ENCODE data around the gene CREB3L2. TPM values are rescaled to one million over a fixed set of nuclear protein-coding genes. Genes with fewer than 3 reads are reported as not detected.

Gene CREB3L2
- total and polyA plus RNA-seq, 2 of the 13 experiments (the other 11 are each of a cell fraction or from before 2014, with no cell fraction given), result 22.1 to 41.1 TPM

- peak; percentile 72 for TF ChIP-seq RERE (CRISPR knock-in tag; IDR thresholded peaks at IDR 0.05; ENCODE audit: low read depth)
- TF ChIP-seq NPAS2 (CRISPR knock-in tag; IDR thresholded peaks at IDR 0.05; ENCODE audit: borderline replicate concordance), result no peak
- peak; percentile 79; the same call in 1 of the 2 replicates for TF ChIP-seq ZNF609 (CRISPR knock-in tag; IDR thresholded peaks at IDR 0.05; ENCODE audit: borderline replicate concordance)
- TF ChIP-seq ZNF414 (CRISPR knock-in tag; IDR thresholded peaks at IDR 0.05), result peak; percentile 61
- TF ChIP-seq MLX (CRISPR knock-in tag; IDR thresholded peaks at IDR 0.05), result peak; percentile 64; the same call in 1 of the 2 replicates
- TF ChIP-seq CEBPG (CRISPR knock-in tag; IDR thresholded peaks at IDR 0.05), result peak; percentile 88
- TF ChIP-seq GATA4 (IDR thresholded peaks at IDR 0.05; ENCODE audit: borderline replicate concordance, low read depth), result peak; percentile 90; the same call in 1 of the 2 replicates
- peak; percentile 87 for TF ChIP-seq ZBTB7B (CRISPR knock-in tag; IDR thresholded peaks at IDR 0.05)
- TF ChIP-seq PHF21A (CRISPR knock-in tag; IDR thresholded peaks at IDR 0.05), result peak; percentile 91
- TF ChIP-seq SP5 (CRISPR knock-in tag; IDR thresholded peaks at IDR 0.05; ENCODE audit: borderline replicate concordance, low read depth), result peak; percentile 28; the same call in 1 of the 2 replicates
- TF ChIP-seq MYC (CRISPR knock-in tag; IDR thresholded peaks at IDR 0.05; ENCODE audit: borderline replicate concordance), result no peak
- peak; percentile 80 for TF ChIP-seq FOXJ3 (CRISPR knock-in tag; IDR thresholded peaks at IDR 0.05; ENCODE audit: borderline replicate concordance)
- peak; percentile 15 for TF ChIP-seq ZNF781 (CRISPR knock-in tag; IDR thresholded peaks at IDR 0.05; ENCODE audit: borderline replicate concordance, not compliant biosample characterization)
- peak; percentile 38; the same call in 1 of the 2 replicates for TF ChIP-seq ZMYM2 (CRISPR knock-in tag; IDR thresholded peaks at IDR 0.05)
- no peak for TF ChIP-seq SAFB2 (CRISPR knock-in tag; IDR thresholded peaks at IDR 0.05; ENCODE audit: borderline replicate concordance, low read depth)
- 0 out of 2 replicates have a peak, but pooled peaks have one; percentile 62 for TF ChIP-seq KLF11 (CRISPR knock-in tag; IDR thresholded peaks at IDR 0.05)
- TF ChIP-seq SPEN (CRISPR knock-in tag; IDR thresholded peaks at IDR 0.05; ENCODE audit: low read depth), result peak; percentile 49; the same call in 1 of the 2 replicates
Observed at GRCh38 chr7:137948845-137949330, 53.0 kb downstream of the CREB3L2 start (continued).
